Thymus (tissue), 11 donors: ENCODE data around the gene SERPINH1. TPM values are rescaled to one million over a fixed set of nuclear protein-coding genes. Genes with fewer than 3 reads are reported as not detected.

ENCODE experiments used
- DNase-seq, 9 donors: peaks; one replicate each; pipeline ENCODE4 v3.0.0-alpha.2; 2013; ENCODE audit warnings: low spot score in 9 of 9, low read depth in 6 of 9, missing footprints in 1 of 9
- H3K27ac ChIP-seq, 2 donors: one replicate each; pipeline ENCODE4 v1.5.1; 2013; ENCODE audit warnings: control low read depth in 1 of 2, low read depth in 1 of 2, low read length in 1 of 2, mild to moderate bottlenecking in 1 of 2, moderate library complexity in 1 of 2
- H3K27me3 ChIP-seq, 2 donors: one replicate each; pipeline ENCODE4 v1.5.1; 2013; ENCODE audit warnings: low read length in 1 of 2; ENCODE audit not compliant: control insufficient read depth in 2 of 2, insufficient read depth in 1 of 2
- H3K36me3 ChIP-seq, 2 donors: one replicate each; pipeline ENCODE4 v1.5.1; 2013; ENCODE audit warnings: low read length in 1 of 2, mild to moderate bottlenecking in 1 of 2, moderate library complexity in 1 of 2; ENCODE audit not compliant: control insufficient read depth in 2 of 2, insufficient read depth in 2 of 2
- H3K4me1 ChIP-seq, 2 donors: one replicate each; pipeline ENCODE4 v1.5.1; 2013; ENCODE audit warnings: low read length in 2 of 2; ENCODE audit not compliant: control insufficient read depth in 2 of 2, insufficient read depth in 2 of 2
- H3K4me3 ChIP-seq, 2 donors: one replicate each; pipeline ENCODE4 v1.5.1; 2013; ENCODE audit warnings: low read length in 2 of 2, control low read depth in 1 of 2, mild to moderate bottlenecking in 1 of 2
- H3K9me3 ChIP-seq, 2 donors: one replicate each; pipeline ENCODE4 v1.5.1; 2013; ENCODE audit warnings: low read length in 1 of 2, mild to moderate bottlenecking in 1 of 2; ENCODE audit not compliant: control insufficient read depth in 2 of 2, insufficient read depth in 1 of 2
- WGBS: extraction: QIAGEN DNeasy Blood & Tissue Kit; methylation state at CpG from one replicate; pipeline ENCODE4 v1.1.7; 2013; 5-methylcytosine and 5-hydroxymethylcytosine counted together
- polyA plus RNA-seq: library from polyadenylated mRNA; stranded (reverse); fragments of 200-250 nt; gene quantifications from one replicate; pipeline ENCODE4 v1.2.3, GENCODE V29; 2013
- total RNA-seq: library from RNA; stranded (reverse); fragments of 120-200 nt; gene quantifications from one replicate; pipeline ENCODE4 v1.2.4, GENCODE V29; 2013
- donor health status: healthy.

SERPINH1 gene
- total and polyA plus RNA-seq, 2 donors = 41.0 to 44.4 TPM

DNA sequence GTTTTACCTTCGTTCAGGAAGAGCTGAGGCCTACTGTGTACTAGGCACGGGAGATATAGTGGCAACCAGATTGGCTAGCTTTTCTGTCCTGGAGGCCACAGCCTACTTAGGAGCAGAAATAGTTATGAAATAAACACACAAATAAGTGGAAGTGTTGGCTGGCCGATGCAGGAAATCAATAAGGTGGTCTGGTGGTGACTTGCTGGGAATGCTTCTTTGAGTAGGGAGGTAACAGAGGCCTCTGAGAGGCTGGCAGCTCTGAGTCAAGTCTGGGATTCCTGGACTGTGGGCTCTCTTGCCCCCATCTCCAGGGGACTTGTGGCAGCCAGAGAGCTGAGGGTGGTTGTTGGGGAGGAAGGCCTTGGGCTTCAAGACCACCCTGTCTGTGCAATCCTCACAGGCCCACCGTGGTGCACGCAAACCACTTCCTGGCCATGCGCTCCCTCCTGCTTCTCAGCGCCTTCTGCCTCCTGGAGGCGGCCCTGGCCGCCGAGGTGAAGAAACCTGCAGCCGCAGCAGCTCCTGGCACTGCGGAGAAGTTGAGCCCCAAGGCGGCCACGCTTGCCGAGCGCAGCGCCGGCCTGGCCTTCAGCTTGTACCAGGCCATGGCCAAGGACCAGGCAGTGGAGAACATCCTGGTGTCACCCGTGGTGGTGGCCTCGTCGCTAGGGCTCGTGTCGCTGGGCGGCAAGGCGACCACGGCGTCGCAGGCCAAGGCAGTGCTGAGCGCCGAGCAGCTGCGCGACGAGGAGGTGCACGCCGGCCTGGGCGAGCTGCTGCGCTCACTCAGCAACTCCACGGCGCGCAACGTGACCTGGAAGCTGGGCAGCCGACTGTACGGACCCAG, 4.1 kb downstream of the SERPINH1 start:
- Histone ChIP-seq H3K4me1 (peaks cover 5 to 38% of the 10 kb centered on the region in 2 donors), H3K36me3 (peaks cover 17 to 32% of the 10 kb centered on the region in 2 donors), H3K4me3 (no peak overlapping the region), H3K27me3 (peaks cover 0 to 4% of the 10 kb centered on the region in 2 donors), H3K9me3 (no peaks in the 10 kb centered on the region), H3K27ac (peak overlapping the region in 1 of 2 donors; percentile 32)
- WGBS = 85% methylated on average over 43 of the region's 43 CpGs
- DNase-seq = peak in 2 of 9 donors; percentile 40 to 52

DNA sequence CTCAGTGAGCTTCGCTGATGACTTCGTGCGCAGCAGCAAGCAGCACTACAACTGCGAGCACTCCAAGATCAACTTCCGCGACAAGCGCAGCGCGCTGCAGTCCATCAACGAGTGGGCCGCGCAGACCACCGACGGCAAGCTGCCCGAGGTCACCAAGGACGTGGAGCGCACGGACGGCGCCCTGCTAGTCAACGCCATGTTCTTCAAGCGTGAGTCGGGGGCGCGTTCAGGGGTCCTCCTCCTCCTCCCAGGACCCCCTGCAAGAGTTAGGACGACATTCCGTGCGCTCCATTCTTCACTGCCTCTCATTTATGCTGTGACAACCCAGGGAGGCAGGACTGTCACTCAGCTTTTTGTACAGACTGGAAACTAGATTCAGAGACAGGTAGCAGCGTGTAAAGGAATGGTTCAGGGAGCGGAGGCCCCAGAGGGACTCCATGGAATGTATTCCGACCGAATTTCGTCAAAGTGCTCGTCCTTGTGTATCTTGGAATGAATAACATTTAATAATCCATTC, 4.8 kb downstream of the SERPINH1 start:
- DNase-seq = no peak
- no peak overlapping the region for H3K27ac ChIP-seq
- H3K27me3 ChIP-seq = no peaks in the 10 kb centered on the region
- H3K36me3 ChIP-seq = peaks cover 18 to 39% of the 10 kb centered on the region in 2 donors
- no peak overlapping the region for H3K4me3 ChIP-seq
- H3K9me3 ChIP-seq = no peaks in the 10 kb centered on the region
- 98% methylated on average over 34 of the region's 34 CpGs for WGBS
- H3K4me1 ChIP-seq = peaks cover under 1 to 31% of the 10 kb centered on the region in 2 donors

DNA sequence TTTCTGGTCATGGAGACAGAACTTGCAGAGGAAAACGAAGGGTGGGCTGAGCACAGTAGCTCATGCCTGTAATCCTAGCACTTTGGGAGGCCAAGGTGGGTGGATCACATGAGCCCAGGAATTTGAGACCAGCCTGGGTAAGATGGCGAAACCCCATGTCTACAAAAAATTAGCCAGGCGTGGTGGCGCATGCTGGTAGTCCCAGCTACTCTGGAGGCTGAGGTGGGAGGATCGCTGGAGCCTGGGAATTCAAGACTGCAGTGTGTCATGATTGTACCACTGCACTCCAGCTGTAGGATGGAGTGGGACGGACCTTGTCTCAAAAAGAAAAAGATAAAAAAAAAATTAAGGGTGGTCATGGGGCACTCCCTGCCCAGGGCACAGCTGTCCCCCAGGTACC, 5.9 kb downstream of the SERPINH1 start:
- 97% methylated on average over 6 of the region's 6 CpGs for WGBS
- Histone ChIP-seq H3K36me3 (peaks cover 24 to 49% of the 10 kb centered on the region in 2 donors), H3K4me1 (peaks cover 0 to 27% of the 10 kb centered on the region in 2 donors), H3K27me3 (no peaks in the 10 kb centered on the region), H3K9me3 (no peaks in the 10 kb centered on the region), H3K27ac (no peak overlapping the region), H3K4me3 (no peak overlapping the region)
- DNase-seq = no peak

DNA sequence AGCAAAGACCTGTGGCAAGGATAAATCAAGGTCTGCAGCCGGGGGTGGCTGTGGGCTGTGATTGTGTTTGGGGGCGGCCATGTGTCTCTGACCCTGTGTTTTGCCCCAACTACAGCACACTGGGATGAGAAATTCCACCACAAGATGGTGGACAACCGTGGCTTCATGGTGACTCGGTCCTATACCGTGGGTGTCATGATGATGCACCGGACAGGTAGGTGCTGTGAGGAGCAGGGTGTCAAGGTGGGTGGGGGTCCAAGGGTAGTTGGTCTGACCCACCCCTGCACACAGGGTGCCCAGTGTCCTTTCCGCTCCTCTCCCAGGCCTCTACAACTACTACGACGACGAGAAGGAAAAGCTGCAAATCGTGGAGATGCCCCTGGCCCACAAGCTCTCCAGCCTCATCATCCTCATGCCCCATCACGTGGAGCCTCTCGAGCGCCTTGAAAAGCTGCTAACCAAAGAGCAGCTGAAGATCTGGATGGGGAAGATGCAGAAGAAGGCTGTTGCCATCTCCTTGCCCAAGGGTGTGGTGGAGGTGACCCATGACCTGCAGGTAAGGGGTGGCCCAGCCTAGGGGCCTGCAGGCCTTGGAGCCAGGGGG, 6.7 kb downstream of the SERPINH1 start:
- 90% methylated on average over 14 of the region's 14 CpGs for WGBS
- DNase-seq = no peak
- peaks cover 0 to 19% of the 10 kb centered on the region in 2 donors for H3K4me1 ChIP-seq
- H3K27me3 ChIP-seq = no peaks in the 10 kb centered on the region
- H3K36me3 ChIP-seq = peaks cover 24 to 49% of the 10 kb centered on the region in 2 donors
- H3K9me3 ChIP-seq = no peaks in the 10 kb centered on the region
- no peak overlapping the region for H3K27ac ChIP-seq
- H3K4me3 ChIP-seq = no peak overlapping the region

DNA sequence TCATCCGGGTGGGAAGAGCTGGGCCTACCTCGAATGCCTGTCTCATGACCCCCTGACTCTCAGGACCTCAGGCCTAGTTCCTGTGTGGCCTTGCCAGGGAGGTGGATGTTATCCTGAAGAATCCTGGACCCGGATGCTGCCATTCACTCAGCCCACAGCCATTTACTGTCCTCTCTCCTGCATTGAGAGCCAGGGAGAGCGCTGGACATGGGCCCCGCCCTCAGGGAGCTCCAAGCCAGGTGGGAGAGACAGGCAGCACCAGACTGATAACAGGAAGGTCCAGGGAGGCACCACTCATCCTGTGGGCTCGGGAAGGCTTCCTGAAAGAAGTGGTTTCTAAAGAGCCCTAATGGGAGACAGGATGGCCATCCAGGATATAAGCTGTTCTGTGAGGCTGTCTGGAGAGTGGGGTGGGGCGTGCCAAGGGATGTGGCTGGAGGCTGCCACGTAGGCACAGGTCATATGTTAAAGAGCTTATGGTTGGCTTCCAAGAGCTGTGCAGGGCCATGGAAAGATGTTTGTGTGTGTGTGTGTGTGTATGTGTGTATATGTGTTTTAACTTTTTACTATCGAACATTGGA, 8.6 kb downstream of the SERPINH1 start:
- H3K4me3 ChIP-seq = no peak overlapping the region
- peaks cover 0 to 7% of the 10 kb centered on the region in 2 donors for H3K4me1 ChIP-seq
- no peaks in the 10 kb centered on the region for H3K9me3 ChIP-seq
- no peak for DNase-seq
- H3K27me3 ChIP-seq = no peaks in the 10 kb centered on the region
- 85% methylated on average over 9 of the region's 9 CpGs for WGBS
- H3K27ac ChIP-seq = no peak overlapping the region
- H3K36me3 ChIP-seq = peaks cover 24 to 49% of the 10 kb centered on the region in 2 donors

DNA sequence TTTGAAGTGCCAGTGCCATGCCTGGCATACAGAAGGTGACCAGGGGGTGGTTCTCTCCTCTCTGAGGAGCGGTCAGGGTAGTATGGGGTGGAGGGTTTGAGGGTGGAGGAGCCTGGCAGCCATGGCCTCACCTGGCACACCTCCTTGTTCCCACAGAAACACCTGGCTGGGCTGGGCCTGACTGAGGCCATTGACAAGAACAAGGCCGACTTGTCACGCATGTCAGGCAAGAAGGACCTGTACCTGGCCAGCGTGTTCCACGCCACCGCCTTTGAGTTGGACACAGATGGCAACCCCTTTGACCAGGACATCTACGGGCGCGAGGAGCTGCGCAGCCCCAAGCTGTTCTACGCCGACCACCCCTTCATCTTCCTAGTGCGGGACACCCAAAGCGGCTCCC, 9.6 kb downstream of the SERPINH1 start:
- peaks cover 24 to 48% of the 10 kb centered on the region in 2 donors for H3K36me3 ChIP-seq
- no peaks in the 10 kb centered on the region for H3K4me1 ChIP-seq
- 98% methylated on average over 14 of the region's 14 CpGs for WGBS
- H3K27ac ChIP-seq = no peak overlapping the region
- no peaks in the 10 kb centered on the region for H3K9me3 ChIP-seq
- H3K4me3 ChIP-seq = no peak overlapping the region
- no peaks in the 10 kb centered on the region for H3K27me3 ChIP-seq
- no peak for DNase-seq

DNA sequence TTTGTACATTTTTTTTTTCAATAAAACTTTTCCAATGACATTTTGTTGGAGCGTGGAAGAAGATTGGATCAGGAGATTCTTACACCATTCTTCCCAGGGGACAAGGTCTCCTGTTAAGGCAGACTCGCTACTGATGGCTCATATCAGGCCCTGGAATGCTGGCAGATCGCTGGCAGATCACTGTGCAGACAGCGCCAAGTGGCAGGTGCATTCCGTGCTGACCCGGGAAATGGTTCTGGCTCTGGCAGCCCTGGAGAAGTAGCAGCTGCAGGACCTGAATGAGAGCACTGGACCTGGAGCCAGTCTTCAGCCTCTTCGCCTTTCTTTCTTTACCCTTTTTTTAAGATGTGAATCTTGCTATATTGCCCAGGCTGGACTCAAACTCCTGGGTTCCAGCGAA, 10.7 kb downstream of the SERPINH1 start:
- H3K9me3 ChIP-seq = no peaks in the 10 kb centered on the region
- H3K27ac ChIP-seq = no peak overlapping the region
- DNase-seq = no peak
- 83% methylated on average over 8 of the region's 8 CpGs for WGBS
- H3K4me3 ChIP-seq = no peak overlapping the region
- peaks cover 24 to 39% of the 10 kb centered on the region in 2 donors for H3K36me3 ChIP-seq
- H3K4me1 ChIP-seq = no peaks in the 10 kb centered on the region
- H3K27me3 ChIP-seq = no peaks in the 10 kb centered on the region

DNA sequence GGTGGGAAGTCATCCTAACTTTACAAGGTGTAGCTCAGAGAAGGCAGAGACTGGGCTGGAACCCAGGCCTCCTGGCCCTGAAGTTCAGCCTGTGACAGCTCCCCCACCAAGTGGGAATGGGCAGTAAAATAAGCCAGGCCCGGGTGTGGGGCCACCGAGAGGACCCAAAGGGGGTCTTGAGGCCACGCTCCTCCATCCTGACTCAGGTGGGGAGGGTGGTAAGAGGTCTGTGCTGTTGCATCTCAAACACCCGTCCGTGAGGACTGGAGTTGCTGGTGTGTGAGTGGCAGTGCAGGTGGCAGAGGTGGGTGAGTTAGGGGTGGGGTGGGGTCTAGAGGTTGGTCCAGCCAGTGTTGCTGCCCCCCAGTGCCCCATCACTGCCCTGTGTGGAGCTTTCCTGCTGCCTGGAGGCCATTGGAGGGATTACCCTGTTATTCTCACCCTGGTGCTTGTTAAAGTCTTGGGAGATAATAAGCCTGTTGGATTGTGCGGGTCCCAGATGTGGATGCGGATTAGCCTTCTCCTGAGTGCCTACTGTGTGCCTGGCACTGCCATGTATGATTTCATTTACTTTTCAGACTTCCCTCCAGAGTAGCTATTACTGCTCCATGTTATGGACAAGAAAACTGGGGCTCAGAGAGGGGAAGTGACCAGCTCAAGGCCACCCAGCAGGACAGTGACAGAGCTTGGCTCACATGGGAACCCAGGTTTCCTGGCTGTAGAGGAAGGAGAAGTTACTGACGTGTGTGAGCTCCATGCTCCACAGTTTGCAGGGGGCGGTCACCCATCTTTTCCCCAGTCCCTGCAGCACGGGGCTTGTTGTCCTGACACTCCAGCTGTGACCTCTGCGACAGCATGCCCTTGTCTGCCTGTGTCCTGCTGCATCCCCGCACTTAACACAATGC, 12.9 kb downstream of the SERPINH1 start:
- Histone ChIP-seq H3K36me3 (peaks cover 16 to 24% of the 10 kb centered on the region in 2 donors), H3K4me1 (no peaks in the 10 kb centered on the region), H3K9me3 (no peaks in the 10 kb centered on the region), H3K27me3 (no peaks in the 10 kb centered on the region), H3K4me3 (no peak overlapping the region), H3K27ac (peak overlapping the region in 1 of 2 donors; percentile 20)
- 91% methylated on average over 12 of the region's 12 CpGs for WGBS
- DNase-seq = no peak
